Stomach (tissue), 9 donors: ENCODE measurements around the gene DNAH3. TPM values are rescaled to one million over a fixed set of nuclear protein-coding genes. Genes with fewer than 3 reads are reported as not detected.
"Not testable (repeated sequence)": the region's sequence is repeated elsewhere in the genome, so short reads cannot be mapped to it uniquely, and the experiment has no call there.

Source experiments
- DNase-seq, 2 donors: peaks; one replicate each; pipeline versions ENCODE4 v3.0.0 to v3.0.0-alpha.2; 2013 to 2019
- H3K27ac ChIP-seq, 5 donors: fragments of 200-600 bp in 4 of 5; sonication (generic) in 4 of 5; one replicate each; pipeline ENCODE4 v1.5.1; 2013 to 2019; ENCODE audit warnings: mild to moderate bottlenecking in 1 of 5, moderate library complexity in 1 of 5
- H3K27me3 ChIP-seq, 3 donors: fragments of 200-600 bp; sonication (generic); one replicate each; pipeline ENCODE4 v1.5.1; 2017 to 2019; ENCODE audit warnings: mixed run types in 1 of 3
- H3K36me3 ChIP-seq, 4 donors: fragments of 200-600 bp; sonication (generic); 1 replicate in 3 of 4; 2 replicates in 1 of 4; pipeline ENCODE4 v1.5.1; 2016 to 2019
- H3K4me1 ChIP-seq, 4 donors: fragments of 200-600 bp; sonication (generic); one replicate each; pipeline ENCODE4 v1.5.1; 2016 to 2019
- H3K4me3 ChIP-seq, 4 donors: fragments of 200-600 bp; sonication (generic) in 3 of 4; one replicate each; pipeline ENCODE4 v1.5.1; 2016 to 2019; ENCODE audit warnings: mild to moderate bottlenecking in 1 of 4
- H3K9me3 ChIP-seq, 4 donors: fragments of 200-600 bp; sonication (generic); one replicate each; pipeline ENCODE4 v1.5.1; 2016 to 2019
- EP300 ChIP-seq: sonication (generic); formaldehyde crosslinking; IDR thresholded peaks from one replicate; pipeline ENCODE4 v1.6.1; 2017; ENCODE audit warnings: antibody characterized with exemption
- POLR2A ChIP-seq, 4 donors: fragments of 450-650 bp; IDR thresholded peaks; one replicate each; pipeline ENCODE4 v1.6.1; 2016; ENCODE audit warnings: antibody characterized with exemption in 4 of 4, control low read depth in 2 of 4, mild to moderate bottlenecking in 1 of 4, moderate library complexity in 1 of 4
- POLR2AphosphoS5 ChIP-seq, 3 donors: sonication (generic); formaldehyde crosslinking; IDR thresholded peaks; one replicate each; pipeline ENCODE4 v1.6.1; 2016; ENCODE audit warnings: antibody characterized with exemption in 3 of 3
- WGBS, 5 donors: extraction: QIAGEN DNeasy Blood & Tissue Kit in 3 of 5; methylation state at CpG; one replicate each; pipeline versions ENCODE4 v1.1.5 to v1.1.7; 2013 to 2018; 5-methylcytosine and 5-hydroxymethylcytosine counted together
- intact Hi-C: fragments of 100-400 bp; cut with DNase I; formaldehyde crosslinking; loops from one replicate; pipeline ENCODE4 v1.15.1; 2023; ENCODE audit warnings: low total_unique reads
- polyA plus RNA-seq, 3 donors: library from polyadenylated mRNA; stranded (reverse); fragments of 200-250 nt; gene quantifications; one replicate each; pipeline ENCODE4 v1.2.3, GENCODE V29; 2013
- total RNA-seq, 5 donors: library from RNA; depleted of rRNA; stranded (reverse); fragments of >200 nt; gene quantifications; one replicate each; pipeline versions ENCODE4 v1.1.0 to v1.2.3, GENCODE V29; 2014 to 2016
- TF ChIP-seq, protein P1 (sequence below), 7 experiments: fragments of 450-650 bp in 4 of 7; fragments of 200-600 bp in 3 of 7; sonication (generic) in 3 of 7; IDR thresholded peaks; one replicate each; pipeline ENCODE4 v1.5.1; 2016 to 2019; ENCODE audit warnings: antibody characterized with exemption in 7 of 7, control low read depth in 2 of 7, mild to moderate bottlenecking in 1 of 7
- donor health status: healthy with polysubstance abuse.
- donor health status: Bipolar disorder and iron deficiency.
- donor health status: healthy.

The DNAH3 gene
- total and polyA plus RNA-seq, 8 donors, result 0.10 to 8.7 (median 0.18) TPM; not detected in 5

DNA sequence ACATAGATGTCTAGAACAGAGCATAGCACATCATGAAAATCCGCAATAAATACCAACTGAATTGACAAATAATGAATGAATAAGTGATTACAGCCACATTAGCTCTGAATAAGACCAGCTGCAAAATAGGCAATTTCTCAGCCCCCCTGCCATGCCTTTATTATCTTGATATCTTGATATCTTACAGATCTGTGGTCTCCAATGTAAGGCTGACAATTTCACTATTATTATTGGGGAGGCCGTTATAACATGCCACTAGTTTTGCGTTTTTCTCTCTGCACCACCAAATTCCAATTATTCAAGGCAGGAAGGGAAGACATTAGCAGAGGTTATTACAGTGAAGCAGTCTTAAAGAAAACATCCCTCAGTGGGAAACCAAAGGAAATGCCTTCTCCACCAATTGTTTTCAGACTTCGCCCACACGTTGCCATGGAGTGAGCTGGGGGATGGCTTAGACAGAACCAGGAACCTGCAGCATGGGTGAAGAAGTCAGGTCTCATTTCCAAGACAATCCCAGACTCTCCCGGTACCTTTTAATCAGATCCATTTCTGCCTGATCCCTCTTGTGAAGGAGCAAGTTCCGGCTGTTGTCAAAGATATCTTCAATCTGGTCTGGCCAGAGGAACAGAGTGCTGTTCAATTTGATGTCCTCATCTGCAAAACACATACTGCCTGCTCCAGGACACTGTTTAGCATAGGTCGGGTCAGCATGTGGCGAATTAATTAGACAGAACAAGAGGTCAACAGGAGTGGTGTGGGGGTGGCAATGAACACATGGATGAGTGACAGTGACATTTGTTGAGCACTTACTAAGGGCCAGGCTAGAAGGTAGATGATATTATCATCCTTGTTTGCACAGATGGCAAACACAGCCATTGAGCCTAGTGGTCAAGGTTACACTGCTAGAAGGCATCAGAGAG lies 46.4 kb downstream of the DNAH3 start:
- no peaks in the 10 kb centered on the region for H3K36me3 ChIP-seq
- intact Hi-C loops, result no loop called here
- no peaks in the 10 kb centered on the region for H3K27me3 ChIP-seq
- H3K4me3 ChIP-seq, result no peak overlapping the region
- DNase-seq, result peak in 1 of 2 donors; percentile 20
- WGBS, 5 donors, result 56 to 65% (median 60%) methylated on average over 9 of the region's 9 CpGs
- no peak for TF ChIP-seq EP300
- TF ChIP-seq POLR2A (IDR thresholded peaks at IDR 0.05), result no peak
- H3K9me3 ChIP-seq, result no peaks in the 10 kb centered on the region
- no peak overlapping the region for H3K27ac ChIP-seq
- H3K4me1 ChIP-seq, result no peaks in the 10 kb centered on the region

DNA sequence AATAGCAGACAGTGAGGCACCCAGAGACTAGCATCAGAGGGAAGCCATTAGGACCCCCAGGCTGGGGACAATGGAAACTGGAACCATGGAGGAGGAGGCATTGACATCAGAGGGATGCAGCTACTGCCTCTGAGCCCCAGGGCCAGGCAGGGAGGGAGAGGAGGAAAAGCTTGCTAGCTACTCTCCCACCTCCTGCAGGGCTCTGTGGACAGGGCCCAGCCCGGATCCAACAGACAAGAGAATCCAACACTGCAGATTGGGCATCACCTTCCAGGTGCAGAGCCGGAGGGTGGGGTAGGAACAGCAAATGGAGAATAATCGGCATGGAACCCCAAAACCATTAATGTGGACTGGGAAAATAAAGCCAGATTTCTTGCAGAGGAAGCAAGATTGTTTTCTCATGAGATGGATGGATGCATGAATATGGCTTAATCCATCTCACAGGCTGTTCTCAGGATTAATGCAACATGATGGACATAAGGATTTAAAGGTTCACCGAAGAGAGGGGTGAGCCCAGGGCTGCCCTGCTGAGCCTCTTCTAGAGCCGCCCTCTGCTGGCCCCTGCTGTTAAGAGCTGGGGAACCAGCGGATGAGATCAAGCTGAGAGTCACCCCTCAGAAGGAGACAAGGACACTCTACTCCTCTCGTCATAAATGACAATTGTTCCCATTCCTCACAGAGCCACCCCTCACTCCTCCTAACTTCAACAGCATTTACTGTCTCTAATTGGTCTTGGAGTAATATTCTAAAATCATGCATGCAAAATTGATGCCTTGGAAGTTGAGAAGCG lies 48.8 kb downstream of the DNAH3 start:
- no peak overlapping the region for H3K27ac ChIP-seq
- H3K4me1 ChIP-seq, result no peaks in the 10 kb centered on the region
- TF ChIP-seq POLR2AphosphoS5 (IDR thresholded peaks at IDR 0.05), result no peak
- TF ChIP-seq, protein P1, sequence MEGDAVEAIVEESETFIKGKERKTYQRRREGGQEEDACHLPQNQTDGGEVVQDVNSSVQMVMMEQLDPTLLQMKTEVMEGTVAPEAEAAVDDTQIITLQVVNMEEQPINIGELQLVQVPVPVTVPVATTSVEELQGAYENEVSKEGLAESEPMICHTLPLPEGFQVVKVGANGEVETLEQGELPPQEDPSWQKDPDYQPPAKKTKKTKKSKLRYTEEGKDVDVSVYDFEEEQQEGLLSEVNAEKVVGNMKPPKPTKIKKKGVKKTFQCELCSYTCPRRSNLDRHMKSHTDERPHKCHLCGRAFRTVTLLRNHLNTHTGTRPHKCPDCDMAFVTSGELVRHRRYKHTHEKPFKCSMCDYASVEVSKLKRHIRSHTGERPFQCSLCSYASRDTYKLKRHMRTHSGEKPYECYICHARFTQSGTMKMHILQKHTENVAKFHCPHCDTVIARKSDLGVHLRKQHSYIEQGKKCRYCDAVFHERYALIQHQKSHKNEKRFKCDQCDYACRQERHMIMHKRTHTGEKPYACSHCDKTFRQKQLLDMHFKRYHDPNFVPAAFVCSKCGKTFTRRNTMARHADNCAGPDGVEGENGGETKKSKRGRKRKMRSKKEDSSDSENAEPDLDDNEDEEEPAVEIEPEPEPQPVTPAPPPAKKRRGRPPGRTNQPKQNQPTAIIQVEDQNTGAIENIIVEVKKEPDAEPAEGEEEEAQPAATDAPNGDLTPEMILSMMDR (IDR thresholded peaks at IDR 0.05), result no peak
- TF ChIP-seq EP300, result no peak
- no peak for TF ChIP-seq POLR2A (IDR thresholded peaks at IDR 0.05)
- 48 to 59% (median 57%) methylated on average over 8 of the region's 8 CpGs for WGBS, 5 donors
- H3K27me3 ChIP-seq, result no peaks in the 10 kb centered on the region
- H3K36me3 ChIP-seq, result no peaks in the 10 kb centered on the region
- H3K9me3 ChIP-seq, result no peaks in the 10 kb centered on the region
- intact Hi-C loops, result no loop called here
- peak; percentile 31 to 35 for DNase-seq
- no peak overlapping the region for H3K4me3 ChIP-seq

DNA sequence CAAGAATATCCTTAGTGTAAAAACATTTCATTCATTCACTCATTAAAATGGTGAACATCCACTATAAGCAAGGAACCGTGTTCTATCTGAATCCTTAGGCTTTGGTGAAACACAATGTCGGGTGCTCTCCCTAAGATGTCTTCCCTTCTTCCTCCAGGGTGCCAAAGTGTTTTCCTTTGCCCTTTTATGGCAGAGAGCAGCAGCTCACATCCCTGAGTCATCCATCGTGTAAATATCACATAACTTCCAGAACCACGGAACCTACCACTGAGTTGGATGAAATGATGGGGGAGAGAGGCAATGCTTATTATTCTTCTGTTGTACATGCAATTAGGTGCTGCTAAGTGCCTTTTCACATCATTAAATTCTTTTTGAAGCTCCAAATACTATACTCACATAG lies 50.2 kb downstream of the DNAH3 start:
- 62 to 77% (median 62%) methylated on average over 4 of the region's 4 CpGs for WGBS, 5 donors
- Histone ChIP-seq H3K4me1 (no peaks in the 10 kb centered on the region), H3K27me3 (no peaks in the 10 kb centered on the region), H3K36me3 (no peaks in the 10 kb centered on the region), H3K27ac (no peak overlapping the region), H3K4me3 (no peak overlapping the region), H3K9me3 (no peaks in the 10 kb centered on the region)
- intact Hi-C loops, result no loop called here
- TF ChIP-seq, protein P1 (IDR thresholded peaks at IDR 0.05), result no peak
- TF ChIP-seq EP300 (no peak), POLR2A (IDR thresholded peaks at IDR 0.05) (no peak), POLR2AphosphoS5 (IDR thresholded peaks at IDR 0.05) (no peak)
- no peak for DNase-seq

GRCh38 chr16:21097151-21097550 lies 53.5 kb downstream of the DNAH3 start:
- Histone ChIP-seq H3K9me3 (no peaks in the 10 kb centered on the region), H3K27me3 (no peaks in the 10 kb centered on the region), H3K4me3 (no peak overlapping the region), H3K4me1 (no peaks in the 10 kb centered on the region), H3K27ac (no peak overlapping the region), H3K36me3 (no peaks in the 10 kb centered on the region)
- intact Hi-C loops, result no loop called here
- no peak for DNase-seq
- TF ChIP-seq EP300 (no peak), POLR2AphosphoS5 (IDR thresholded peaks at IDR 0.05) (no peak), POLR2A (IDR thresholded peaks at IDR 0.05) (no peak)
- TF ChIP-seq, protein P1 (IDR thresholded peaks at IDR 0.05), result no peak
- 54 to 77% (median 68%) methylated on average over 1 of the region's 1 CpG for WGBS, 5 donors

DNA sequence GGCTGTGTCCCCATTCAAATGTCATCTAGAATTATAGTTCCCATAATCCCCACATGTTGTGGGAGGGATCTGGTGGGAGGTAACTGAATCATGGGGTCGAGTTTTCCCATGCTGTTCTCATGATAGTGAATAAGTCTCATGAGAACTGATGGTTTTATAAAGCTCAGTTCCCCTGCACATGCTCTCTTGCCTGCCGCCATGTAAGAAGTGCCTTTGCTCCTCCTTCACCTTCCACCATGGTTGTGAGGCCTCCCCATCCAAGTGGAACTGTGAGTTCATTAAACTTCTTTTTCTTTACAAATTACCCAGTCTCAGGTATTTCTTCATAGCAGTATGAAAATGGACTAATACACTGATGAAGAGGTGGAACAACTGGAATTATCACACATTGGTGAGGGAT lies 55.9 kb downstream of the DNAH3 start:
- H3K36me3 ChIP-seq, intact Hi-C loops, H3K27ac ChIP-seq, H3K9me3 ChIP-seq, DNase-seq, H3K4me1 ChIP-seq, H3K27me3 ChIP-seq, H3K4me3 ChIP-seq: not testable (repeated sequence)
- WGBS, 5 donors, result 70 to 76% (median 72%) methylated on average over 2 of the region's 2 CpGs
